ENCODE measurements around the gene CAPN11. TPM values are rescaled to one million over a fixed set of nuclear protein-coding genes. Genes with fewer than 3 reads are reported as not detected.

CAPN11 gene
- total and polyA plus RNA-seq, 2 of the 4 experiments (the other 2 are of a cell fraction): not detected

- intact Hi-C loops (cut with micrococcal nuclease) (no loop called here), dilution Hi-C loops (cut with HindIII; ENCODE audit: low sequenced_read_pairs, unreplicated experiment) (no loop called here), in situ Hi-C loops (cut with MboI; ENCODE audit: low sequenced_read_pairs) (no loop called here)
- Histone ChIP-seq H4K91ac (ENCODE audit: insufficient read depth, low read depth, low read length) (no peak overlapping the region), H2BK20ac (ENCODE audit: low read depth, low read length) (no peak overlapping the region), H3K4me2 (ENCODE audit: low read depth, low read length) (no peak overlapping the region), H3K79me1 (ENCODE audit: low read depth in 1 of 2, low read length in 2 of 2) (no peaks in the 10 kb centered on the region), H3K9me3 (ENCODE audit: control insufficient read depth, insufficient read depth, low read length) (no peaks in the 10 kb centered on the region), H2BK15ac (ENCODE audit: low read depth, low read length) (no peak overlapping the region), H2AK9ac (replicated peaks; ENCODE audit: low read depth, low read length, poor library complexity) (no peak overlapping the region), H3K4me3 (ENCODE audit: insufficient read depth, low read depth, low read length) (no peak overlapping the region), H3K27me3 (ENCODE audit: control insufficient read depth, insufficient read depth, low read length) (no peaks in the 10 kb centered on the region), H4K20me1 (ENCODE audit: insufficient read depth, low read length) (no peaks in the 10 kb centered on the region), H2AK5ac (ENCODE audit: low read depth, low read length) (no peak overlapping the region), H4K8ac (ENCODE audit: low read depth in 2 of 2, low read length in 2 of 2) (no peak overlapping the region), H3K56ac (ENCODE audit: extremely low read depth, insufficient read depth, low read length) (no peak overlapping the region), H3K4me1 (ENCODE audit: control insufficient read depth, insufficient read depth, low read length) (no peaks in the 10 kb centered on the region), H3K9ac (ENCODE audit: low read depth, low read length) (no peak overlapping the region), H2BK120ac (ENCODE audit: low read depth, low read length) (no peak overlapping the region), H2BK5ac (ENCODE audit: low read depth, low read length, poor library complexity, severe bottlenecking) (no peak overlapping the region), H3K18ac (ENCODE audit: low read depth, low read length) (no peak overlapping the region), H3K36me3 (ENCODE audit: control insufficient read depth, insufficient read depth, low read length) (peaks cover 55% of the 10 kb centered on the region), H3K9me1 (ENCODE audit: insufficient read depth, low read length) (no peaks in the 10 kb centered on the region), H3K23ac (ENCODE audit: low read depth, low read length) (no peak overlapping the region), H4K5ac (ENCODE audit: low read depth, low read length) (no peak overlapping the region), H3K14ac (replicated peaks; ENCODE audit: low read depth, low read length) (no peak overlapping the region), H3K4ac (ENCODE audit: low read depth, low read length) (no peak overlapping the region), H3K27ac (ENCODE audit: insufficient read depth, low read length) (no peak overlapping the region), H2AFZ (replicated peaks; ENCODE audit: low read length, poor library complexity) (no peak overlapping the region)
- ATAC-seq (ENCODE audit: low read depth) (no peak), DNase-seq (no peak)
- no TSS peak for BruUV-seq (replicated peaks)
- no peak for TF ChIP-seq MAZ (IDR thresholded peaks at IDR 0.05; ENCODE audit: borderline replicate concordance, low read depth, low read length)
- TF ChIP-seq CHD1 (IDR thresholded peaks at IDR 0.05; ENCODE audit: low read depth, low read length): no peak
- TF ChIP-seq MAFK (IDR thresholded peaks at IDR 0.05; ENCODE audit: low read depth, low read length): no peak
- TF ChIP-seq USF2 (IDR thresholded peaks at IDR 0.05; ENCODE audit: low read depth, low read length): no peak
- no peak for TF ChIP-seq BHLHE40 (IDR thresholded peaks at IDR 0.05; ENCODE audit: low read depth, low read length)
- TF ChIP-seq CEBPB (IDR thresholded peaks at IDR 0.05; ENCODE audit: low read depth, low read length): no peak
- no peak for TF ChIP-seq NFE2L2 (IDR thresholded peaks at IDR 0.05; ENCODE audit: low read depth, low read length)
- no peak for TF ChIP-seq RFX5 (IDR thresholded peaks at IDR 0.05; ENCODE audit: low read depth, low read length)
- TF ChIP-seq RCOR1 (IDR thresholded peaks at IDR 0.05; ENCODE audit: insufficient replicate concordance, low read length): no peak
- TF ChIP-seq SMC3 (IDR thresholded peaks at IDR 0.05; ENCODE audit: low read depth, low read length): no peak
- no peak for TF ChIP-seq FOS (IDR thresholded peaks at IDR 0.05; ENCODE audit: low read depth, low read length)
- ChIA-PET CTCF (no interaction called here), POLR2A (ENCODE audit: unreplicated experiment) (no interaction called here)
Observed at GRCh38 chr6:44145839-44146238, 12.8 kb upstream of the CAPN11 start.
